Upper lobe of left lung (tissue), 4 donors: ENCODE measurements around the gene SARS2.

Experiments
- CTCF ChIP-seq, 6 experiments: fragments of 450-650 bp in 4 of 6; fragments of 200-600 bp in 2 of 6; sonication (generic) in 2 of 6; IDR thresholded peaks; one replicate each; pipeline ENCODE4 v1.5.1; 2016 to 2019; ENCODE audit warnings: antibody characterized with exemption in 6 of 6
- POLR2A ChIP-seq, 4 donors: fragments of 450-650 bp; IDR thresholded peaks; one replicate each; pipeline ENCODE4 v1.5.1; 2016 to 2017; ENCODE audit warnings: antibody characterized with exemption in 4 of 4, mild to moderate bottlenecking in 2 of 4

GRCh38 chr19:38905620-38906019, 24.9 kb downstream of the SARS2 start:
- TF ChIP-seq CTCF (IDR thresholded peaks at IDR 0.05) (no peak), POLR2A (IDR thresholded peaks at IDR 0.05) (no peak)
